IMR-90 (cell line): ENCODE data around the gene SYPL2.

Source experiments
- BHLHE40 ChIP-seq: fragments of 150-350 bp; IDR thresholded peaks from 2 replicates; pipeline ENCODE4 v1.6.1; 2016; ENCODE audit warnings: mild to moderate bottlenecking, low read depth, low read length
- CEBPB ChIP-seq: IDR thresholded peaks from 2 replicates; pipeline ENCODE4 v1.6.1; 2012; ENCODE audit warnings: low read depth, low read length, improper control_type of control experiment
- CHD1 ChIP-seq: IDR thresholded peaks from 2 replicates; pipeline ENCODE4 v1.6.1; 2012; ENCODE audit warnings: low read depth, low read length, improper control_type of control experiment
- CTCF ChIP-seq: conservative IDR thresholded peaks from 2 replicates; pipeline ENCODE4 v1.5.1; 2012; ENCODE audit warnings: mild to moderate bottlenecking, low read depth, low read length, improper control_type of control experiment
- FOS ChIP-seq: fragments of 150-350 bp; IDR thresholded peaks from 2 replicates; pipeline ENCODE4 v1.6.1; 2016; ENCODE audit warnings: low read depth, low read length
- MAFK ChIP-seq: IDR thresholded peaks from 2 replicates; pipeline ENCODE4 v1.6.1; 2012; ENCODE audit warnings: low read depth, low read length, improper control_type of control experiment
- MXI1 ChIP-seq: IDR thresholded peaks from 2 replicates; pipeline ENCODE4 v1.6.1; 2012; ENCODE audit warnings: low read depth, mild to moderate bottlenecking, low read length, moderate library complexity, borderline replicate concordance
- POLR2A ChIP-seq: IDR thresholded peaks from 2 replicates; pipeline ENCODE4 v1.6.1; 2012; ENCODE audit warnings: mild to moderate bottlenecking, low read depth, low read length
- RAD21 ChIP-seq: IDR thresholded peaks from 2 replicates; pipeline ENCODE4 v1.6.1; 2012; ENCODE audit warnings: low read length, improper control_type of control experiment
- RCOR1 ChIP-seq: IDR thresholded peaks from 2 replicates; pipeline ENCODE4 v1.6.1; 2012; ENCODE audit warnings: mild to moderate bottlenecking, low read length, improper control_type of control experiment; ENCODE audit not compliant: insufficient replicate concordance
- RFX5 ChIP-seq: IDR thresholded peaks from 2 replicates; pipeline ENCODE4 v1.8.0; 2012; ENCODE audit warnings: low read depth, mild to moderate bottlenecking, low read length, moderate library complexity
- SMC3 ChIP-seq: fragments of 150-350 bp; IDR thresholded peaks from 2 replicates; pipeline ENCODE4 v1.6.1; 2016; ENCODE audit warnings: low read depth, mild to moderate bottlenecking, antibody characterized with exemption, low read length, moderate library complexity
- USF2 ChIP-seq: fragments of 150-350 bp; IDR thresholded peaks from 2 replicates; pipeline ENCODE4 v1.6.1; 2017; ENCODE audit warnings: mild to moderate bottlenecking, antibody characterized with exemption, low read length, low read depth

DNA sequence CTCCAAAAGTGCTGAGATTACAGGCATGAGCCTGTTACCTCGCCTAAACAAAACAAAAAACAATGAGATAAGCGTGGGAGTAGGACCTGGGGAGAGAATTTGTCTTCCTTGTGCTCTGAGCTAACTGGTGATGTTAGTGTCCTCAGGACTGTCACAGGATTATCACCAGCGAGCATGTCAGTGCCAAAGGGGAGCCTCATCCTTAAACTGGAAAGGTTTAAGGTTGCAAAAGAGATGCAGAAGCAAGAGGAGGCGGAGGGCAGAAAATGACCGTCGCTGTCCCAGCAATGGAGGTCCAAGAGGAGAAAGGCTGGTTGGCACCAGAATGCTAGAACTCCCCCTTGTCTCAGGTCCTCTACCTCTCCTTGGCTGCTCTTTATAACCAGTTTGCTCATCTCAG, 3.9 kb downstream of the SYPL2 start:
- no peak for TF ChIP-seq CTCF
- no peak for TF ChIP-seq RCOR1
- TF ChIP-seq MXI1, result no peak
- TF ChIP-seq POLR2A, result no peak
- no peak for TF ChIP-seq RAD21
- no peak for TF ChIP-seq CEBPB
- TF ChIP-seq SMC3, result no peak
- TF ChIP-seq BHLHE40, result no peak
- no peak for TF ChIP-seq CHD1
- no peak for TF ChIP-seq USF2
- no peak for TF ChIP-seq MAFK
- TF ChIP-seq RFX5, result no peak
- TF ChIP-seq FOS, result no peak
